Activated CD8-positive, alpha-beta T cell treated with anti-CD3 and anti-CD28 coated beads for 36 hours (primary cell): ENCODE results near the gene FAM193A. TPM values are rescaled to one million over a fixed set of nuclear protein-coding genes. Genes with fewer than 3 reads are reported as not detected.

Experiments used
- ATAC-seq: fragments of 200-7000 bp; cut with Tn5 transposase; one replicate; pipeline ENCODE4 v1.10.0; 2021; ENCODE audit warnings: mild to moderate bottlenecking, moderate library complexity
- CTCF ChIA-PET: fragments of 350-600 bp; sonication (Branson Sonifier 250); formaldehyde crosslinking; loops from one replicate; lab custom pipeline; 2021; ENCODE audit warnings: antibody characterized with exemption; lab: Charles Lee
- POLR2A ChIA-PET: fragments of 350-600 bp; sonication (Branson Sonifier 250); formaldehyde crosslinking; loops from one replicate; lab custom pipeline; 2021; ENCODE audit warnings: antibody characterized with exemption; lab: Charles Lee
- DNase-seq: peaks from one replicate; pipeline ENCODE4 v3.0.0-alpha.2; 2020
- H3K27ac Mint-ChIP-seq: one replicate; pipeline ENCODE4 v1.8.0; 2021; ENCODE audit warnings: mild to moderate bottlenecking, mixed read lengths
- H3K27me3 Mint-ChIP-seq: one replicate; pipeline ENCODE4 v1.8.0; 2021; ENCODE audit warnings: mixed read lengths
- H3K36me3 Mint-ChIP-seq: one replicate; pipeline ENCODE4 v1.8.0; 2021; ENCODE audit warnings: low read depth, mixed read lengths
- H3K4me1 Mint-ChIP-seq: one replicate; pipeline ENCODE4 v1.8.0; 2021; ENCODE audit warnings: low read depth, mixed read lengths
- H3K4me3 Mint-ChIP-seq: one replicate; pipeline ENCODE4 v1.8.0; 2021; ENCODE audit warnings: mild to moderate bottlenecking, moderate library complexity, mixed read lengths
- H3K9me3 Mint-ChIP-seq: one replicate; pipeline ENCODE4 v1.8.0; 2021; ENCODE audit warnings: mixed read lengths
- CTCF ChIP-seq: fragments of 200-600 bp; IDR thresholded peaks from one replicate; pipeline ENCODE4 v1.8.0; 2022; ENCODE audit warnings: antibody characterized with exemption, mild to moderate bottlenecking
- intact Hi-C: fragments of 100-400 bp; cut with micrococcal nuclease; formaldehyde crosslinking; loops from one replicate; pipeline ENCODE4 v1.10.0; 2022
- total RNA-seq, 2 experiments: library from RNA; stranded (reverse); gene quantifications; one replicate each; pipeline ENCODE4 v1.2.3, GENCODE V29; 2021

FAM193A gene
- total RNA-seq, 2 experiments from 2014 or later: 22.4 to 22.9 TPM

GRCh38 chr4:2731907-2732317, 195.5 kb downstream of the FAM193A start:
- H3K36me3 Mint-ChIP-seq: peaks cover 38% of the 10 kb centered on the region
- no peak for TF ChIP-seq CTCF
- no peak for ATAC-seq
- H3K4me1 Mint-ChIP-seq: peaks cover 3% of the 10 kb centered on the region
- ChIA-PET CTCF (no interaction called here), POLR2A (interaction anchor here (0.9 to 2.0 kb wide), 2 partner anchors 13 to 15 kb away, joined by 3 to 7 read pairs; no protein-coding TSS in a partner anchor)
- no peak overlapping the region for H3K4me3 Mint-ChIP-seq
- intact Hi-C loops: no loop called here
- peaks cover 11% of the 10 kb centered on the region for H3K9me3 Mint-ChIP-seq
- H3K27me3 Mint-ChIP-seq: no peaks in the 10 kb centered on the region
- H3K27ac Mint-ChIP-seq: no peak overlapping the region
- DNase-seq: no peak

- DNase-seq (no peak), ATAC-seq (no peak)
- no peak overlapping the region for H3K27ac Mint-ChIP-seq
- intact Hi-C loops: no loop called here
- H3K27me3 Mint-ChIP-seq: no peaks in the 10 kb centered on the region
- H3K4me3 Mint-ChIP-seq: no peak overlapping the region
- TF ChIP-seq CTCF: no peak
- ChIA-PET CTCF (no interaction called here), POLR2A (interaction anchor here (0.9 to 1.1 kb wide), 2 partner anchors 14 kb away, joined by 3 to 4 read pairs; no protein-coding TSS in a partner anchor)
- H3K9me3 Mint-ChIP-seq: peaks cover 11% of the 10 kb centered on the region
- peaks cover 37% of the 10 kb centered on the region for H3K36me3 Mint-ChIP-seq
- peaks cover 3% of the 10 kb centered on the region for H3K4me1 Mint-ChIP-seq
Measured at GRCh38 chr4:2732526-2732925, 196.1 kb downstream of the FAM193A start.

GRCh38 chr4:2733001-2733843, 196.8 kb downstream of the FAM193A start:
- Mint-ChIP-seq H3K36me3 (peaks cover 36% of the 10 kb centered on the region), H3K27ac (peak overlapping the region; percentile 25), H3K9me3 (peaks cover 11% of the 10 kb centered on the region), H3K27me3 (no peaks in the 10 kb centered on the region), H3K4me3 (no peak overlapping the region), H3K4me1 (peaks cover 3% of the 10 kb centered on the region)
- ChIA-PET POLR2A (interaction anchor here (1.1 kb wide), 1 partner anchor 13 kb away, joined by 4 read pairs; no protein-coding TSS in a partner anchor), CTCF (no interaction called here)
- DNase-seq: no peak
- no peak for TF ChIP-seq CTCF
- intact Hi-C loops: no loop called here
- ATAC-seq: no peak

- CTCF ChIA-PET: no interaction called here
- no peaks in the 10 kb centered on the region for H3K27me3 Mint-ChIP-seq
- H3K4me3 Mint-ChIP-seq: no peak overlapping the region
- peak overlapping the region; percentile 25 for H3K27ac Mint-ChIP-seq
- no peak for ATAC-seq
- DNase-seq: no peak
- peaks cover 38% of the 10 kb centered on the region for H3K36me3 Mint-ChIP-seq
- H3K9me3 Mint-ChIP-seq: peaks cover 11% of the 10 kb centered on the region
- POLR2A ChIA-PET: no interaction called here
- TF ChIP-seq CTCF: no peak
- peaks cover 3% of the 10 kb centered on the region for H3K4me1 Mint-ChIP-seq
- intact Hi-C loops: no loop called here
Measured at GRCh38 chr4:2733844-2734574, 197.6 kb downstream of the FAM193A start.
